Left ventricle myocardium inferior (tissue), 1 donor: ENCODE measurements around the gene PLCL2. TPM values are rescaled to one million over a fixed set of nuclear protein-coding genes. Genes with fewer than 3 reads are reported as not detected.
A peak's percentile ranks its signal among the peaks of the same experiment; 100 is the strongest.

ENCODE experiments used
- DNase-seq: peaks from one replicate; pipeline ENCODE4 v3.0.0-alpha.2; 2020
- H3K27ac ChIP-seq: fragments of 200-600 bp; replicated peaks from 2 replicates; pipeline ENCODE4 v1.8.0; 2021
- H3K27me3 ChIP-seq: fragments of 200-600 bp; 2 replicates; pipeline ENCODE4 v1.8.0; 2021; ENCODE audit warnings: low read depth
- H3K36me3 ChIP-seq: fragments of 200-600 bp; 2 replicates; pipeline ENCODE4 v1.8.0; 2021
- H3K4me1 ChIP-seq: fragments of 200-600 bp; 2 replicates; pipeline ENCODE4 v1.8.0; 2021
- H3K4me3 ChIP-seq: fragments of 200-600 bp; 2 replicates; pipeline ENCODE4 v1.8.0; 2021; ENCODE audit warnings: mild to moderate bottlenecking, moderate library complexity
- H3K9me3 ChIP-seq: fragments of 200-600 bp; replicated peaks from 2 replicates; pipeline ENCODE4 v1.8.0; 2021
- CTCF ChIP-seq: fragments of 200-600 bp; IDR thresholded peaks from 2 replicates; pipeline ENCODE4 v1.8.0; 2021; ENCODE audit warnings: antibody characterized with exemption, mild to moderate bottlenecking, borderline replicate concordance
- intact Hi-C: fragments of 100-400 bp; cut with micrococcal nuclease; formaldehyde crosslinking; loops from one replicate; pipeline ENCODE4 v1.11.0; 2022
- total RNA-seq: library from RNA; stranded (reverse); fragmentation: NEBNext Ultra II Directional; extraction: Animal tissue kit (Norgen Biotek cat#: 25700); gene quantifications from one replicate; pipeline ENCODE4 v1.2.1, GENCODE V29; 2021
- donor health status: DM: no; HTN: yes; CAD: no; lungs with severe emphysema.

PLCL2 gene
- total RNA-seq, 1 donor from 2014 or later = 48.1 TPM

- Histone ChIP-seq H3K9me3 (no peaks in the 10 kb centered on the region), H3K36me3 (no peaks in the 10 kb centered on the region), H3K4me3 (no peak overlapping the region), H3K27me3 (no peaks in the 10 kb centered on the region), H3K4me1 (peaks cover 67% of the 10 kb centered on the region), H3K27ac (peak overlapping the region; percentile 82)
- DNase-seq = no peak
- intact Hi-C loops = no loop called here
- no peak for TF ChIP-seq CTCF
Observed at GRCh38 chr3:16840101-16840424, 44.7 kb upstream of the PLCL2 start.

- no peaks in the 10 kb centered on the region for H3K27me3 ChIP-seq
- peaks cover 58% of the 10 kb centered on the region for H3K4me1 ChIP-seq
- TF ChIP-seq CTCF = no peak
- peak overlapping the region; percentile 41 for H3K27ac ChIP-seq
- H3K4me3 ChIP-seq = peak overlapping the region; percentile 27
- intact Hi-C loops = no loop called here
- H3K36me3 ChIP-seq = no peaks in the 10 kb centered on the region
- no peak for DNase-seq
- no peaks in the 10 kb centered on the region for H3K9me3 ChIP-seq
Observed at GRCh38 chr3:16841041-16841753, 43.6 kb upstream of the PLCL2 start.

GRCh38 chr3:16841904-16842271, 42.9 kb upstream of the PLCL2 start:
- Histone ChIP-seq H3K27me3 (no peaks in the 10 kb centered on the region), H3K4me3 (no peak overlapping the region), H3K36me3 (no peaks in the 10 kb centered on the region), H3K4me1 (peaks cover 51% of the 10 kb centered on the region), H3K27ac (peak overlapping the region; percentile 41), H3K9me3 (no peaks in the 10 kb centered on the region)
- TF ChIP-seq CTCF = no peak
- intact Hi-C loops = no loop called here
- DNase-seq = no peak

- DNase-seq = peak; percentile 40
- TF ChIP-seq CTCF = no peak
- Histone ChIP-seq H3K4me1 (peaks cover 44% of the 10 kb centered on the region), H3K9me3 (no peaks in the 10 kb centered on the region), H3K36me3 (no peaks in the 10 kb centered on the region), H3K27ac (peak overlapping the region; percentile 41), H3K4me3 (no peak overlapping the region), H3K27me3 (no peaks in the 10 kb centered on the region)
- intact Hi-C loops = no loop called here
Observed at GRCh38 chr3:16842272-16843270, 42.2 kb upstream of the PLCL2 start.

GRCh38 chr3:16844222-16844621, 40.5 kb upstream of the PLCL2 start:
- Histone ChIP-seq H3K4me3 (no peak overlapping the region), H3K27ac (no peak overlapping the region), H3K27me3 (no peaks in the 10 kb centered on the region), H3K36me3 (no peaks in the 10 kb centered on the region), H3K9me3 (no peaks in the 10 kb centered on the region), H3K4me1 (peaks cover 29% of the 10 kb centered on the region)
- DNase-seq = no peak
- intact Hi-C loops = no loop called here
- no peak for TF ChIP-seq CTCF
